ENCODE results near the gene RPAP2.
A peak's percentile ranks its signal among the peaks of the same experiment; 100 is the strongest.
"Not testable (repeated sequence)": the region's sequence is repeated elsewhere in the genome, so short reads cannot be mapped to it uniquely, and the experiment has no call there.

The RPAP2 gene

GRCh38 chr1:92366040-92366395, 67.2 kb downstream of the RPAP2 start:
- Histone ChIP-seq H3K27me3 (no peaks in the 10 kb centered on the region), H3K4me1 (no peaks in the 10 kb centered on the region), H4K20me1 (no peaks in the 10 kb centered on the region), H3K9me3 (no peaks in the 10 kb centered on the region), H3K4me2 (no peak overlapping the region), H3K4me3 (no peak overlapping the region), H3K36me3 (peaks cover 10% of the 10 kb centered on the region), H3K27ac (no peak overlapping the region), H3K9ac (no peak overlapping the region)
- no peak for TF ChIP-seq Cebpa-rat (IDR thresholded peaks at IDR 0.05)

DNA sequence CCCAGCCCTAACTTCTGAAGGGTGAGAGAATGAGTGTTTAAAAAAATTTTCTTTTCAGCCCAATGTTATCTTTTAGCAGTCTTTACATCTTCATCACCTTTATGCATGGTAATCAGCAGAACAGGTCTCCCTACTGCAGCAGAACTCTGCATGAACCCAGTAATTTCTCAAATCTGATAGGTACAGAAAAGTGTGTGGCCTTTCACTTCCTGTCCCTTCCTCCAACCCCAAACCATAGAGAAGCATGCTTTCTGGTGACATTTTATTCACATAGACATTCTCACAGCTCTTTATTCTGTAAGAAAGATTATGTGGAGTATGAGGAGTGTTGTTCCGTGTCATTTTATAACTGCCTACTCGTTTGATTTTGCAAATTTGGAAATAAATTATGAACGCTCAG, 68.6 kb downstream of the RPAP2 start:
- Histone ChIP-seq H3K9me3 (no peaks in the 10 kb centered on the region), H3K36me3 (peaks cover 14% of the 10 kb centered on the region), H3K9ac (no peak overlapping the region), H4K20me1 (no peaks in the 10 kb centered on the region), H3K4me2 (no peak overlapping the region), H3K27me3 (no peaks in the 10 kb centered on the region), H3K4me3 (no peak overlapping the region), H3K4me1 (no peaks in the 10 kb centered on the region), H3K27ac (no peak overlapping the region)
- no peak for TF ChIP-seq Cebpa-rat (IDR thresholded peaks at IDR 0.05)

DNA sequence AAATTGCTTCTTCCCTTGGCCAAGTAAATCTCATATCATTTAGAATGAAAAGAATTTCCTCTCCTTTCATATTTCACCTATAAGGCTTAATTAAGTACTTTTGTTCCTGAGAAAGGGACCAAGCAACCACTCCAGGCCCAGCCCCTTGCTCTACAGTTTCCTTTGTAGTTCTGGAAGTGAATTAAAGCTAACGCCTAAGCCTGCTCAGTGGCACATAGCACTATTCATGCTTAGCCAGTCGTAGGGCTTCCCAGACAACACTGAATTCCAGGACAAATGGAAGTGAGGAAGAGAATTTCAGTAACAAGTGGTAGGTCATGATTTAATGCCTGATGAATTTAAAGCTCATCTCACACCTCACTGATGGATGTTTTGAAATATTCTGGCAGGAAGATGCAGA, 73.3 kb downstream of the RPAP2 start:
- H3K9me3 ChIP-seq, result no peaks in the 10 kb centered on the region
- H3K27ac ChIP-seq, result no peak overlapping the region
- TF ChIP-seq Cebpa-rat (IDR thresholded peaks at IDR 0.05), result no peak
- peaks cover 10% of the 10 kb centered on the region for H3K4me1 ChIP-seq
- no peak overlapping the region for H3K4me3 ChIP-seq
- H3K27me3 ChIP-seq, result no peaks in the 10 kb centered on the region
- no peak overlapping the region for H3K9ac ChIP-seq
- H3K4me2 ChIP-seq, result no peak overlapping the region
- peaks cover 19% of the 10 kb centered on the region for H3K36me3 ChIP-seq
- H4K20me1 ChIP-seq, result no peaks in the 10 kb centered on the region

DNA sequence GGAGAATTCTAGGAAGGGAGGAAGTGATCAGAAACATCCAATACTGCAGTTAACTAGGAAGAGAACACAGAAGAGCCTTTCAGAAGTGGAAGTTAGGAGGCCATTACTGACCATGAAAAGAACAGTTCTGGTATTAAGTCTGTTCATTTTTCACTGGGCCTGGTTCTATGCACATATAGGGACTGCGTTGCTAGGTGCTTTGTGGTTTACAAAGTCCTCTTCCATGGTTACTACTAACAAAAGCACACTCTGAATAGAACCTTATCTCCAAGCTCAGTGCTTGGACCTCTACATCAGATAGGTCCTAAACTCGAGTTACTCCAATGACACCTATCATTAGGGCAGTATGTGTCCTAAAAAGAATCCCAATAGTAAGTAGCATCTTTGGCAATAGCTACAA, 75.4 kb downstream of the RPAP2 start:
- H3K4me3 ChIP-seq, result no peak overlapping the region
- no peak overlapping the region for H3K9ac ChIP-seq
- peaks cover 17% of the 10 kb centered on the region for H3K36me3 ChIP-seq
- H3K4me2 ChIP-seq, result no peak overlapping the region
- no peaks in the 10 kb centered on the region for H3K9me3 ChIP-seq
- no peaks in the 10 kb centered on the region for H4K20me1 ChIP-seq
- TF ChIP-seq Cebpa-rat (IDR thresholded peaks at IDR 0.05), result no peak
- peaks cover 10% of the 10 kb centered on the region for H3K4me1 ChIP-seq
- H3K27ac ChIP-seq, result no peak overlapping the region
- no peaks in the 10 kb centered on the region for H3K27me3 ChIP-seq

DNA sequence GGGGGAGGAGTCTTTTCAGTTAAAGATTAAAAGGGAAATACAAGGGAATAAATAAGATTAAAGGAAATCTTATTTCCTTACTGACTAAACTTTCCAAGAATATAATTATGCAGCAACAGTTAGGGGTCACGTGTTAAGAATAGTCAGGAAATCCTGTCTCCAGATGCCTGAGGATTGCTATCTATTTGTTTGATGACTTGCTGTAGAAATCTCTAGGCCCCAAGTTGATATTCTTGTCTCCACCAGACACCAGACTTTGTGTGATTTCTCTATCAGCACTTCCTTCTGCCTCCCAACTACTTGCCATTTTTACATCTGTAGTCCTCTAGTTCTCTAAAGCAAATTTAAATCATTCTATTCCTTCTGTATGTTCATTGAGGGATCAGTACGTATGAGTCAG, 77.5 kb downstream of the RPAP2 start:
- TF ChIP-seq Cebpa-rat (IDR thresholded peaks at IDR 0.05), result no peak
- Histone ChIP-seq H3K4me3 (no peak overlapping the region), H3K36me3 (peaks cover 19% of the 10 kb centered on the region), H3K27me3 (no peaks in the 10 kb centered on the region), H3K27ac (no peak overlapping the region), H3K4me1 (peaks cover 10% of the 10 kb centered on the region), H4K20me1 (no peaks in the 10 kb centered on the region), H3K9ac (no peak overlapping the region), H3K4me2 (0 out of 2 replicates have a peak overlapping the region, but pooled peaks have one; percentile 23), H3K9me3 (peaks cover 5% of the 10 kb centered on the region; the same call in 1 of the 2 replicates)

DNA sequence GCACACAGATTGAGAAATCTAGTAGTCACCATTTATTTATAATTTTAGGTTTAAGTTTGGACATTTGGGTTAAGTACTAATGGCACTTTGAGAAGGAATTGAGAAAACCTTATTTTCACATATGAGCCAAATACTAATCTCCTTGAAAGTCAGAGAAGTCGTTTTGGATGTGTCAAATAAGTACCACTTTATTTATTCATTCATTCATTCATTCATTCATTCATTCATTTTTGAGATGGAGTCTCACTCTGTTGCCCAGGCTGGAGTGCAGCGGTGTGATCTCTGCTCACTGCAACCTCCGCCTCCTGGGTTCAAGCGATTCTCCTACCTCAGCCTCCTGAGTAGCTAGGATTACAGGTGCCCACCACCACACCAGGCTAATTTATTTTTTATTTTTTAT, 79.1 kb downstream of the RPAP2 start:
- H3K9ac ChIP-seq, H3K4me3 ChIP-seq, H3K27ac ChIP-seq, H4K20me1 ChIP-seq, H3K4me1 ChIP-seq, H3K4me2 ChIP-seq, H3K9me3 ChIP-seq, H3K27me3 ChIP-seq: not testable (repeated sequence)
- H3K36me3 ChIP-seq, result peaks cover 11% of the 10 kb centered on the region

DNA sequence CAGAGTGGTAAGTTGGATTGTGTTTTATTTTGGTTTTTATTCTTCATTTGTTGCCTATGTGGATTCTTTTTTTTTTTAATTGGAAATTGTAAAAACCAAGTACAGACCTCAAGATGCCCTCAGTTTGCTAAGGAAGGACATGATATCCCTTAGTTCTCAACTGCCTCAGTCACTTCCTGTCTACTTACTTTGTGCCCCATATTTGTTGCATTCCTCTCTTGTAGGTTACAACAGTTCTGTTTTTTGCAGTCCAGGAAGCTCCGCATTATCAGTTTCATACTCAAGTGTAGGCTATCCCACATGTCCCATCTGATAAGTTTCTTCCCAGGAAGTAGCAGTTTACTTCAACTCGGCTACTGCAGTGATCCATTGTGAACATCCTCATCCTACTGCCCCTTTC, 82.0 kb downstream of the RPAP2 start:
- H3K27ac ChIP-seq, result no peak overlapping the region
- no peak for TF ChIP-seq Cebpa-rat (IDR thresholded peaks at IDR 0.05)
- H3K9ac ChIP-seq, result no peak overlapping the region

GRCh38 chr1:92393966-92394365, 95.1 kb downstream of the RPAP2 start:
- not testable (repeated sequence) for H3K27ac ChIP-seq, H3K9ac ChIP-seq, H3K36me3 ChIP-seq, H3K4me3 ChIP-seq, H3K27me3 ChIP-seq, H3K4me2 ChIP-seq, H3K4me1 ChIP-seq, H4K20me1 ChIP-seq
- peaks cover 32% of the 10 kb centered on the region for H3K9me3 ChIP-seq

More for the DNA sequence above, 82.0 kb downstream of the RPAP2 start:
- H3K4me3 ChIP-seq, result no peak overlapping the region
- no peaks in the 10 kb centered on the region for H3K27me3 ChIP-seq
- no peaks in the 10 kb centered on the region for H4K20me1 ChIP-seq
- H3K36me3 ChIP-seq, result peaks cover 27% of the 10 kb centered on the region
- peaks cover 17% of the 10 kb centered on the region for H3K9me3 ChIP-seq
- H3K4me1 ChIP-seq, result peaks cover 10% of the 10 kb centered on the region
- no peak overlapping the region for H3K4me2 ChIP-seq

- Histone ChIP-seq H3K27me3 (no peaks in the 10 kb centered on the region), H3K9ac (no peak overlapping the region), H4K20me1 (no peaks in the 10 kb centered on the region), H3K27ac (no peak overlapping the region), H3K4me2 (no peak overlapping the region), H3K4me1 (peaks cover 9% of the 10 kb centered on the region), H3K9me3 (peaks cover 24% of the 10 kb centered on the region), H3K4me3 (no peak overlapping the region), H3K36me3 (no peaks in the 10 kb centered on the region)
- TF ChIP-seq Cebpa-rat (IDR thresholded peaks at IDR 0.05), result no peak
Observed at GRCh38 chr1:92398519-92398918, 99.7 kb downstream of the RPAP2 start.

DNA sequence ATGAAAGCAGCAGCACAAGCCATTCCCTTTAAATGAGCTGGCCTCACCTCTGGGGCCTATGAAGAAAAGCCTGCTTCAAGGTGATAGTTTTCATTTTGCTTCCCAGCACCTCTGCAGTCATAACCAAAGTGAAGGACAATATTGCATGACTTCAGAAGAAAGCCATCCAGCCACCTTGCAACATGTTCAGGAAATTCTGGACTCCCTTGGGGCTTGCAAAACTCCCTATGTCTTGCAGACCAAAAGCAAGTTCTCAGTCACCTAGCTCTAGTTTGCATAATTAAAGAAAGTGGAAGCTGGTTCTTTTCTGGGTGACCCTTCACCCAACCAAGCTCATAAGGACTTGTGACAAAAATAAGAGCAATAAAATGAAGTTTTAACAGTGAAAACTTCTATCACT, 100.2 kb downstream of the RPAP2 start:
- TF ChIP-seq Cebpa-rat (IDR thresholded peaks at IDR 0.05), result no peak
- Histone ChIP-seq H3K27ac (no peak overlapping the region), H3K4me2 (no peak overlapping the region), H3K9ac (no peak overlapping the region), H3K4me3 (no peak overlapping the region), H4K20me1 (no peaks in the 10 kb centered on the region), H3K9me3 (peaks cover 23% of the 10 kb centered on the region), H3K27me3 (no peaks in the 10 kb centered on the region), H3K36me3 (no peaks in the 10 kb centered on the region), H3K4me1 (peaks cover 9% of the 10 kb centered on the region)

DNA sequence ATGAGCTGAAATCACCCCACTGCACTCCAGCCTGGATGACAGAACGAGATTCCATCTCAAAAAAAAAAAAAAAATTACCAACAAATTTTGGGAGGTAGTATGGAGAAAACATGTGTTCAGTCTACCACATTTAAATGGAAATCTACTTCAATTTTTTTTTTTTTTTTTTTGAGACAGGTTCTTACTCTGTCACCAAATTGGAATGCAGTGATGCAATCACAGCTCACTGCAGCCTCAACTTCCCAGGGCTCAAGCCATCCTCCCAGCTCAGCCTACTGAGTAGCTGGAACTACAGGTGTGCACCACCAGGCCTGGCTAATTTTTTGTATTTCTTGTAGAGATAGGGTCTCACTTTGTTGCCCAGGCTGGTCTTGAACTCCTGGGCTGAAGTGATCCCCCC, 105.8 kb downstream of the RPAP2 start:
- no peaks in the 10 kb centered on the region for H3K4me1 ChIP-seq
- no peak overlapping the region for H3K9ac ChIP-seq

More for the DNA sequence above, 105.8 kb downstream of the RPAP2 start:
- no peaks in the 10 kb centered on the region for H3K27me3 ChIP-seq
- H3K4me2 ChIP-seq, result no peak overlapping the region
- no peaks in the 10 kb centered on the region for H3K36me3 ChIP-seq
- no peak overlapping the region for H3K27ac ChIP-seq
- no peak for TF ChIP-seq Cebpa-rat (IDR thresholded peaks at IDR 0.05)
- no peaks in the 10 kb centered on the region for H4K20me1 ChIP-seq
- no peak overlapping the region for H3K4me3 ChIP-seq
- H3K9me3 ChIP-seq, result peaks cover 18% of the 10 kb centered on the region
